Osteoblast (primary cell): Measurements from ENCODE around the gene COQ6. TPM values are rescaled to one million over a fixed set of nuclear protein-coding genes. Genes with fewer than 3 reads are reported as not detected.

Experiments used
- DNase-seq: peaks from one replicate; pipeline ENCODE4 v3.0.0; 2011; ENCODE audit warnings: low spot score, mixed read lengths; ENCODE audit not compliant: insufficient read length; ENCODE audit errors: missing footprints
- H2AFZ ChIP-seq: 2 replicates; pipeline ENCODE4 v1.6.0; 2011; ENCODE audit warnings: mild to moderate bottlenecking, low read length
- H3K27ac ChIP-seq: 2 replicates; pipeline ENCODE4 v1.5.1; 2011; ENCODE audit warnings: mild to moderate bottlenecking, low read depth, low read length, moderate library complexity
- H3K27me3 ChIP-seq: 2 replicates; pipeline ENCODE4 v1.6.0; 2012; ENCODE audit warnings: mild to moderate bottlenecking, control low read depth, inconsistent platforms, low read length, moderate library complexity; ENCODE audit not compliant: insufficient read depth
- H3K36me3 ChIP-seq: 2 replicates; pipeline ENCODE4 v1.5.1; 2011; ENCODE audit warnings: mild to moderate bottlenecking, low read length, control low read depth, moderate library complexity; ENCODE audit not compliant: insufficient read depth
- H3K4me1 ChIP-seq: 2 replicates; pipeline ENCODE4 v1.5.1; 2011; ENCODE audit warnings: mild to moderate bottlenecking, low read length, control low read depth, moderate library complexity; ENCODE audit not compliant: insufficient read depth
- H3K4me2 ChIP-seq: 2 replicates; pipeline ENCODE4 v1.6.0; 2011; ENCODE audit warnings: mild to moderate bottlenecking, low read length; ENCODE audit not compliant: insufficient read depth
- H3K4me3 ChIP-seq: fragments of 200-600 bp; sonication (generic); 3 replicates; pipeline ENCODE4 v1.5.1; 2012; ENCODE audit warnings: mild to moderate bottlenecking, low read length, inconsistent platforms; ENCODE audit not compliant: insufficient read depth
- H3K79me2 ChIP-seq: 2 replicates; pipeline ENCODE4 v1.6.0; 2012; ENCODE audit warnings: mild to moderate bottlenecking, low read length, control low read depth, inconsistent platforms; ENCODE audit not compliant: insufficient read depth
- H3K9me3 ChIP-seq: 2 replicates; pipeline ENCODE4 v1.5.1; 2011; ENCODE audit warnings: low read depth, low read length, control low read depth
- H4K20me1 ChIP-seq: 2 replicates; pipeline ENCODE4 v1.6.0; 2012; ENCODE audit warnings: mild to moderate bottlenecking, low read length, control low read depth; ENCODE audit not compliant: insufficient read depth
- CTCF ChIP-seq: IDR thresholded peaks from 2 replicates; pipeline ENCODE4 v1.5.1; 2011; ENCODE audit warnings: mild to moderate bottlenecking, low read depth, low read length, moderate library complexity; ENCODE audit errors: extremely low read depth
- total RNA-seq: library from RNA; depleted of rRNA; stranded (reverse); fragments of >200 nt; gene quantifications from 2 replicates; pipeline ENCODE4 v1.2.3, GENCODE V29; 2012

COQ6 gene
- total RNA-seq, 1 donor: 23.5 TPM

- H3K4me1 ChIP-seq: no peaks in the 10 kb centered on the region
- no peak for DNase-seq
- H3K27ac ChIP-seq: no peak overlapping the region
- H3K4me2 ChIP-seq: no peak overlapping the region
- H2AFZ ChIP-seq: no peak overlapping the region
- H3K4me3 ChIP-seq: no peak overlapping the region
- TF ChIP-seq CTCF: no peak
- H3K27me3 ChIP-seq: no peaks in the 10 kb centered on the region
- no peaks in the 10 kb centered on the region for H4K20me1 ChIP-seq
- H3K9me3 ChIP-seq: no peaks in the 10 kb centered on the region
- H3K36me3 ChIP-seq: peaks cover 71% of the 10 kb centered on the region
- H3K79me2 ChIP-seq: no peaks in the 10 kb centered on the region
These were observed 8.5 kb downstream of the COQ6 start for GRCh38 chr14:73958591-73958990.

GRCh38 chr14:73961192-73961591 is 11.1 kb downstream of the COQ6 start:
- Histone ChIP-seq H3K36me3 (peaks cover 71% of the 10 kb centered on the region), H3K27me3 (no peaks in the 10 kb centered on the region), H3K4me3 (no peak overlapping the region), H3K79me2 (no peaks in the 10 kb centered on the region), H3K4me2 (no peak overlapping the region), H2AFZ (no peak overlapping the region), H4K20me1 (no peaks in the 10 kb centered on the region), H3K9me3 (no peaks in the 10 kb centered on the region), H3K4me1 (no peaks in the 10 kb centered on the region), H3K27ac (no peak overlapping the region)
- no peak for TF ChIP-seq CTCF
- no peak for DNase-seq

- H3K4me1 ChIP-seq: no peaks in the 10 kb centered on the region
- H3K4me3 ChIP-seq: no peak overlapping the region
- H3K27ac ChIP-seq: no peak overlapping the region
- H2AFZ ChIP-seq: no peak overlapping the region
- no peak overlapping the region for H3K4me2 ChIP-seq
- no peak for TF ChIP-seq CTCF
- H3K9me3 ChIP-seq: no peaks in the 10 kb centered on the region
- DNase-seq: no peak
- no peaks in the 10 kb centered on the region for H3K27me3 ChIP-seq
- H4K20me1 ChIP-seq: no peaks in the 10 kb centered on the region
- H3K36me3 ChIP-seq: peaks cover 64% of the 10 kb centered on the region
- H3K79me2 ChIP-seq: no peaks in the 10 kb centered on the region
These were observed 15.1 kb downstream of the COQ6 start for GRCh38 chr14:73965216-73965615.

GRCh38 chr14:73968885-73969284 is 18.8 kb downstream of the COQ6 start:
- Histone ChIP-seq H3K4me3 (no peak overlapping the region), H3K27me3 (no peaks in the 10 kb centered on the region), H3K36me3 (peaks cover 46% of the 10 kb centered on the region), H3K79me2 (no peaks in the 10 kb centered on the region), H3K27ac (no peak overlapping the region), H3K4me1 (no peaks in the 10 kb centered on the region), H2AFZ (no peak overlapping the region), H3K9me3 (no peaks in the 10 kb centered on the region), H3K4me2 (no peak overlapping the region), H4K20me1 (no peaks in the 10 kb centered on the region)
- no peak for TF ChIP-seq CTCF
- no peak for DNase-seq
